GM21423 (cell line): ENCODE measurements around the gene ROBO3.

Experiments used
- ATAC-seq: cut with Tn5 transposase; IDR thresholded peaks from one replicate; pipeline ENCODE4 v1.9.1; 2021; ENCODE audit warnings: mild to moderate bottlenecking, moderate library complexity; ENCODE audit not compliant: unreplicated experiment

The ROBO3 gene

GRCh38 chr11:124865181-124865901 lies at the start of gene ROBO3:
TSS of gene ROBO3 (plus strand) at chr11:124865432. CDS start at chr11:124865578, 146 bp downstream.
- ATAC-seq = no peak

- no peak for ATAC-seq
These were observed 48.2 kb upstream of the ROBO3 start for GRCh38 chr11:124817036-124817435.

GRCh38 chr11:124821995-124822730 lies 43.1 kb upstream of the ROBO3 start:
- no peak for ATAC-seq

GRCh38 chr11:124823512-124824376 lies 41.5 kb upstream of the ROBO3 start:
- no peak for ATAC-seq

- no peak for ATAC-seq
These were observed 39.4 kb upstream of the ROBO3 start for GRCh38 chr11:124825876-124826275.

- no peak for ATAC-seq
These were observed 35.2 kb upstream of the ROBO3 start for GRCh38 chr11:124829986-124830385.

- no peak for ATAC-seq
These were observed 34.5 kb upstream of the ROBO3 start for GRCh38 chr11:124830749-124831148.

- ATAC-seq = no peak
These were observed 33.3 kb upstream of the ROBO3 start for GRCh38 chr11:124831897-124832296.

- no peak for ATAC-seq
These were observed 32.7 kb upstream of the ROBO3 start for GRCh38 chr11:124832571-124832970.

- no peak for ATAC-seq
These were observed 30.6 kb upstream of the ROBO3 start for GRCh38 chr11:124834526-124835180.

- no peak for ATAC-seq
These were observed 29.3 kb upstream of the ROBO3 start for GRCh38 chr11:124835918-124836317.

- ATAC-seq = peak; percentile 38
These were observed 27.8 kb upstream of the ROBO3 start for GRCh38 chr11:124837491-124837856.

GRCh38 chr11:124838805-124839127 lies 26.5 kb upstream of the ROBO3 start:
- ATAC-seq = no peak

GRCh38 chr11:124839128-124839971 lies 25.9 kb upstream of the ROBO3 start:
- no peak for ATAC-seq

- no peak for ATAC-seq
These were observed 25.1 kb upstream of the ROBO3 start for GRCh38 chr11:124839972-124840621.

- no peak for ATAC-seq
These were observed 24.6 kb upstream of the ROBO3 start for GRCh38 chr11:124840666-124841065.

- no peak for ATAC-seq
These were observed 24.0 kb upstream of the ROBO3 start for GRCh38 chr11:124841201-124841600.

- no peak for ATAC-seq
These were observed 23.4 kb upstream of the ROBO3 start for GRCh38 chr11:124841840-124842239.

- no peak for ATAC-seq
These were observed 22.9 kb upstream of the ROBO3 start for GRCh38 chr11:124842305-124842704.

- ATAC-seq = no peak
These were observed 21.7 kb upstream of the ROBO3 start for GRCh38 chr11:124843616-124843910.
